ENCODE results near the gene ELAVL2.

- TF ChIP-seq CTCF (IDR thresholded peaks at IDR 0.05) (no peak), POLR2A (IDR thresholded peaks at IDR 0.05) (no peak)
Measured at GRCh38 chr9:23663125-23663524, 162.9 kb downstream of the ELAVL2 start.
